ENCODE results near the gene RPS27.
"Not testable (repeated sequence)": the region's sequence is repeated elsewhere in the genome, so short reads cannot be mapped to it uniquely, and the experiment has no call there.

RPS27 gene

GRCh38 chr1:154006136-154006535, 15.6 kb downstream of the RPS27 start:
- DNase-seq (ENCODE audit: extremely low read depth, low read depth) = no peak
- no peak for TF ChIP-seq CTCF (IDR thresholded peaks at IDR 0.05; ENCODE audit: low read depth, low read length, missing control alignments)
- H3K4me3 ChIP-seq (replicated peaks; ENCODE audit: low read depth, low read length) = no peak overlapping the region

GRCh38 chr1:154012129-154012528, 21.6 kb downstream of the RPS27 start:
- H3K4me3 ChIP-seq (replicated peaks; ENCODE audit: low read depth, low read length) = no peak overlapping the region
- TF ChIP-seq CTCF (IDR thresholded peaks at IDR 0.05; ENCODE audit: low read depth, low read length, missing control alignments) = no peak
- DNase-seq (ENCODE audit: extremely low read depth, low read depth) = no peak

- DNase-seq (ENCODE audit: extremely low read depth, low read depth); H3K4me3 ChIP-seq (replicated peaks; ENCODE audit: low read depth, low read length): not testable (repeated sequence)
Measured at GRCh38 chr1:154012543-154012942, 22.0 kb downstream of the RPS27 start.

GRCh38 chr1:154014154-154014907, 23.8 kb downstream of the RPS27 start:
- DNase-seq (ENCODE audit: extremely low read depth, low read depth) = no peak
- no peak overlapping the region for H3K4me3 ChIP-seq (replicated peaks; ENCODE audit: low read depth, low read length)
- no peak for TF ChIP-seq CTCF (IDR thresholded peaks at IDR 0.05; ENCODE audit: low read depth, low read length, missing control alignments)

- H3K4me3 ChIP-seq (replicated peaks; ENCODE audit: low read depth, low read length) = no peak overlapping the region
- TF ChIP-seq CTCF (IDR thresholded peaks at IDR 0.05; ENCODE audit: low read depth, low read length, missing control alignments) = no peak
- DNase-seq (ENCODE audit: extremely low read depth, low read depth) = no peak
Measured at GRCh38 chr1:154019269-154019668, 28.7 kb downstream of the RPS27 start.

GRCh38 chr1:154019940-154020339, 29.4 kb downstream of the RPS27 start:
- H3K4me3 ChIP-seq (replicated peaks; ENCODE audit: low read depth, low read length) = no peak overlapping the region
- DNase-seq (ENCODE audit: extremely low read depth, low read depth) = no peak
- no peak for TF ChIP-seq CTCF (IDR thresholded peaks at IDR 0.05; ENCODE audit: low read depth, low read length, missing control alignments)

GRCh38 chr1:154033697-154034096, 43.1 kb downstream of the RPS27 start:
- not testable (repeated sequence) for DNase-seq (ENCODE audit: extremely low read depth, low read depth); H3K4me3 ChIP-seq (replicated peaks; ENCODE audit: low read depth, low read length)

Measured in HFF-Myc (cell line).